Measurements from ENCODE around the gene COX20. TPM values are rescaled to one million over a fixed set of nuclear protein-coding genes. Genes with fewer than 3 reads are reported as not detected.

Gene COX20
- total RNA-seq, 1 experiment from 2014 or later, result 50.0 TPM

GRCh38 chr1:244833734-244834542, 1.5 kb upstream of the COX20 start:
- intact Hi-C loops (cut with micrococcal nuclease), result loop anchor here (1.0 to 5.0 kb wide), 4 partner anchors 33 to 382 kb away; partner anchors contain the start of genes ADSS2 and DESI2
- Histone ChIP-seq H4K20me1 (ENCODE audit: low read length) (no peaks in the 10 kb centered on the region; the same call in none of the 2 replicates), H3K9ac (ENCODE audit: low read length) (peak overlapping the region; percentile 98), H3K36me3 (ENCODE audit: low read depth, low read length) (peaks cover 6% of the 10 kb centered on the region; the same call in 1 of the 2 replicates), H3K4me3 (ENCODE audit: low read length) (peak overlapping the region; percentile 94), H3K9me2 (replicated peaks; ENCODE audit: low read length) (no peaks in the 10 kb centered on the region), H3K27me3 (ENCODE audit: low read length) (no peaks in the 10 kb centered on the region), H2AFZ (ENCODE audit: low read length) (peak overlapping the region; percentile 39), H3K79me2 (ENCODE audit: low read length) (peaks cover 34% of the 10 kb centered on the region), H3K4me1 (ENCODE audit: insufficient read depth, low read length) (peaks cover 47% of the 10 kb centered on the region), H3K27ac (ENCODE audit: low read length) (peak overlapping the region; percentile 91), H3F3A (ENCODE audit: low read length, unreplicated experiment) (peaks cover 12% of the 10 kb centered on the region), H3K4me2 (ENCODE audit: low read length) (peak overlapping the region; percentile 87), H3K9me3 (ENCODE audit: low read length) (no peaks in the 10 kb centered on the region)
- DNase-seq (peak; percentile 85), ATAC-seq (peak; percentile 19)
- ChIA-PET CTCF (interaction anchor here (0.6 to 1.0 kb wide), 4 partner anchors 15 to 208 kb away, joined by 3 to 5 read pairs (median 4); no protein-coding TSS in a partner anchor), POLR2A (ENCODE audit: unreplicated experiment) (interaction anchor here (0.7 kb wide), 1 partner anchor 32 kb away, joined by 3 read pairs; no protein-coding TSS in a partner anchor)
- no peak for TF ChIP-seq EZH2phosphoT487 (IDR thresholded peaks at IDR 0.05; ENCODE audit: borderline replicate concordance, low read length)
- TF ChIP-seq CTCF (conservative IDR thresholded peaks at IDR 0.05; ENCODE audit: low read depth, low read length), result peak; percentile 43; the same call in 1 of the 2 replicates
- BruUV-seq (replicated peaks), result no TSS peak

GRCh38 chr1:244834543-244835275, 749 bp upstream of the COX20 start:
- ChIA-PET POLR2A (ENCODE audit: unreplicated experiment) (interaction anchor here (0.6 to 0.8 kb wide), 5 partner anchors 27 to 768 kb away, joined by 3 to 14 read pairs (median 5); a partner anchor contains a TSS), CTCF (interaction anchor here (0.6 to 1.0 kb wide), 4 partner anchors 15 to 207 kb away, joined by 3 to 5 read pairs (median 4); no protein-coding TSS in a partner anchor)
- H3K27me3 ChIP-seq (ENCODE audit: low read length), result no peaks in the 10 kb centered on the region
- peaks cover 2% of the 10 kb centered on the region for H4K20me1 ChIP-seq (ENCODE audit: low read length)
- H3K79me2 ChIP-seq (ENCODE audit: low read length), result peaks cover 42% of the 10 kb centered on the region
- intact Hi-C loops (cut with micrococcal nuclease), result loop anchor here (1.0 to 5.0 kb wide), 5 partner anchors 30 to 382 kb away; partner anchors contain the start of genes ADSS2, DESI2 and HNRNPU
- peak overlapping the region; percentile 98 for H3K9ac ChIP-seq (ENCODE audit: low read length)
- H3K4me2 ChIP-seq (ENCODE audit: low read length), result peak overlapping the region; percentile 87
- TF ChIP-seq CTCF (conservative IDR thresholded peaks at IDR 0.05; ENCODE audit: low read depth, low read length) (no peak), EZH2 (IDR thresholded peaks at IDR 0.05; ENCODE audit: low read length, unreplicated experiment) (no peak), EZH2phosphoT487 (IDR thresholded peaks at IDR 0.05; ENCODE audit: borderline replicate concordance, low read length) (no peak)
- H3K4me3 ChIP-seq (ENCODE audit: low read length), result peak overlapping the region; percentile 94
- H3F3A ChIP-seq (ENCODE audit: low read length, unreplicated experiment), result peaks cover 12% of the 10 kb centered on the region
- H3K4me1 ChIP-seq (ENCODE audit: insufficient read depth, low read length), result peaks cover 47% of the 10 kb centered on the region
- no peaks in the 10 kb centered on the region for H3K9me2 ChIP-seq (replicated peaks; ENCODE audit: low read length)
- peak; percentile 46 for ATAC-seq
- H3K36me3 ChIP-seq (ENCODE audit: low read depth, low read length), result peaks cover 12% of the 10 kb centered on the region; the same call in 1 of the 2 replicates
- H3K27ac ChIP-seq (ENCODE audit: low read length), result peak overlapping the region; percentile 91
- H2AFZ ChIP-seq (ENCODE audit: low read length), result peak overlapping the region; percentile 39
- TSS peak; percentile 51 for BruUV-seq (replicated peaks)
- peak; percentile 90 for DNase-seq
- no peaks in the 10 kb centered on the region for H3K9me3 ChIP-seq (ENCODE audit: low read length)

All from PC-3 (cell line).